HAP-1 (cell line): ENCODE results near the gene SMIM45.

Source experiments
- DNase-seq, 2 experiments: peaks; one replicate each; pipeline ENCODE4 v3.0.0-alpha.2; 2016 to 2020; ENCODE audit warnings: low spot score in 2 of 2
- H3K27me3 ChIP-seq: fragments of 250-450 bp; sonication (Bioruptor Pico); 2 replicates; pipeline ENCODE4 v1.5.1; 2020; ENCODE audit warnings: low read depth, mild to moderate bottlenecking, moderate library complexity
- H3K36me3 ChIP-seq: fragments of 250-450 bp; sonication (Bioruptor Pico); replicated peaks from 2 replicates; pipeline ENCODE4 v1.5.1; 2020; ENCODE audit warnings: mild to moderate bottlenecking
- H3K4me1 ChIP-seq: fragments of 250-450 bp; sonication (Bioruptor Pico); 2 replicates; pipeline ENCODE4 v1.5.1; 2020; ENCODE audit warnings: mild to moderate bottlenecking
- H3K4me3 ChIP-seq: fragments of 250-450 bp; sonication (Bioruptor Pico); 2 replicates; pipeline ENCODE4 v1.5.1; 2020; ENCODE audit warnings: mild to moderate bottlenecking, moderate library complexity
- H3K9me3 ChIP-seq: fragments of 250-450 bp; sonication (Bioruptor Pico); 2 replicates; pipeline ENCODE4 v1.5.1; 2020; ENCODE audit warnings: mild to moderate bottlenecking, moderate library complexity
- in situ Hi-C: fragments of 300-500 bp; cut with MboI; formaldehyde crosslinking; loops from 3 replicates; pipeline ENCODE4 v1.14.3; 2020; ENCODE audit warnings: low sequenced_read_pairs, inconsistent platforms, mixed read lengths

The SMIM45 gene

GRCh38 chr22:41951898-41952474 lies at the start of gene SMIM45:
Gene SMIM45 (plus strand): TSS chr22:41952150.
- H3K27me3 ChIP-seq, result no peaks in the 10 kb centered on the region
- in situ Hi-C loops, result no loop called here
- H3K4me3 ChIP-seq, result no peak within 1 kb of the TSS
- no peak for DNase-seq
- H3K9me3 ChIP-seq, result no peaks in the 10 kb centered on the region
- peaks cover 16% of the 10 kb centered on the region for H3K4me1 ChIP-seq
- 0 out of 2 replicates have a peak, but pooled peaks cover 3% of the 10 kb centered on the region for H3K36me3 ChIP-seq

- Histone ChIP-seq H3K36me3 (peaks cover 93% of the 10 kb centered on the region), H3K27me3 (no peaks in the 10 kb centered on the region), H3K9me3 (no peaks in the 10 kb centered on the region), H3K4me3 (no peak overlapping the region), H3K4me1 (no peaks in the 10 kb centered on the region)
- DNase-seq, result no peak
- in situ Hi-C loops, result no loop called here
Observed at GRCh38 chr22:41902932-41903421, 49.0 kb upstream of the SMIM45 start.

GRCh38 chr22:41904450-41905410 lies 47.2 kb upstream of the SMIM45 start:
- Histone ChIP-seq H3K9me3 (no peaks in the 10 kb centered on the region), H3K36me3 (peaks cover 78% of the 10 kb centered on the region), H3K27me3 (no peaks in the 10 kb centered on the region), H3K4me1 (no peaks in the 10 kb centered on the region), H3K4me3 (no peak overlapping the region)
- no peak for DNase-seq
- in situ Hi-C loops, result no loop called here

GRCh38 chr22:41905411-41906202 lies 46.3 kb upstream of the SMIM45 start:
- no peak overlapping the region for H3K4me3 ChIP-seq
- peaks cover 69% of the 10 kb centered on the region for H3K36me3 ChIP-seq
- in situ Hi-C loops, result no loop called here
- H3K4me1 ChIP-seq, result no peaks in the 10 kb centered on the region
- H3K27me3 ChIP-seq, result no peaks in the 10 kb centered on the region
- DNase-seq, result no peak
- no peaks in the 10 kb centered on the region for H3K9me3 ChIP-seq

GRCh38 chr22:41906822-41907221 lies 45.1 kb upstream of the SMIM45 start:
- Histone ChIP-seq H3K4me1 (no peaks in the 10 kb centered on the region), H3K27me3 (no peaks in the 10 kb centered on the region), H3K36me3 (peaks cover 57% of the 10 kb centered on the region), H3K9me3 (no peaks in the 10 kb centered on the region), H3K4me3 (no peak overlapping the region)
- DNase-seq, result no peak
- in situ Hi-C loops, result no loop called here

- in situ Hi-C loops, result no loop called here
- Histone ChIP-seq H3K36me3 (peaks cover 49% of the 10 kb centered on the region), H3K9me3 (no peaks in the 10 kb centered on the region), H3K27me3 (no peaks in the 10 kb centered on the region), H3K4me1 (no peaks in the 10 kb centered on the region), H3K4me3 (no peak overlapping the region)
- DNase-seq, result no peak
Observed at GRCh38 chr22:41907436-41908401, 44.2 kb upstream of the SMIM45 start.

- no peaks in the 10 kb centered on the region for H3K27me3 ChIP-seq
- DNase-seq, result no peak
- in situ Hi-C loops, result no loop called here
- peaks cover 40% of the 10 kb centered on the region for H3K36me3 ChIP-seq
- no peak overlapping the region for H3K4me3 ChIP-seq
- H3K9me3 ChIP-seq, result no peaks in the 10 kb centered on the region
- no peaks in the 10 kb centered on the region; the same call in 1 of the 2 replicates for H3K4me1 ChIP-seq
Observed at GRCh38 chr22:41908411-41909309, 43.3 kb upstream of the SMIM45 start.

- in situ Hi-C loops, result no loop called here
- H3K9me3 ChIP-seq, result no peaks in the 10 kb centered on the region
- no peak overlapping the region for H3K4me3 ChIP-seq
- peaks cover 32% of the 10 kb centered on the region for H3K36me3 ChIP-seq
- no peak for DNase-seq
- H3K27me3 ChIP-seq, result no peaks in the 10 kb centered on the region
- no peaks in the 10 kb centered on the region; the same call in none of the 2 replicates for H3K4me1 ChIP-seq
Observed at GRCh38 chr22:41909310-41910049, 42.5 kb upstream of the SMIM45 start.

GRCh38 chr22:41910050-41911000 lies 41.6 kb upstream of the SMIM45 start:
- no peak overlapping the region for H3K4me3 ChIP-seq
- no peak for DNase-seq

GRCh38 chr22:41911001-41911611 lies 40.8 kb upstream of the SMIM45 start:
- Histone ChIP-seq H3K9me3 (no peaks in the 10 kb centered on the region), H3K36me3 (peaks cover 18% of the 10 kb centered on the region), H3K4me3 (no peak overlapping the region), H3K27me3 (no peaks in the 10 kb centered on the region; the same call in none of the 2 replicates), H3K4me1 (peaks cover 3% of the 10 kb centered on the region)
- no peak for DNase-seq
- in situ Hi-C loops, result no loop called here

More at GRCh38 chr22:41910050-41911000, 41.6 kb upstream of the SMIM45 start:
- no peaks in the 10 kb centered on the region for H3K9me3 ChIP-seq
- peaks cover 3% of the 10 kb centered on the region for H3K4me1 ChIP-seq
- H3K27me3 ChIP-seq, result no peaks in the 10 kb centered on the region; the same call in 1 of the 2 replicates
- H3K36me3 ChIP-seq, result peaks cover 23% of the 10 kb centered on the region
- in situ Hi-C loops, result no loop called here
